H9 (cell line): ENCODE data around the gene GTF3C1. TPM values are rescaled to one million over a fixed set of nuclear protein-coding genes. Genes with fewer than 3 reads are reported as not detected.

Experiments used
- DNase-seq: peaks from one replicate; pipeline ENCODE4 v3.0.0-alpha.2; 2017
- H2AFZ ChIP-seq: one replicate; pipeline ENCODE4 v1.6.1; 2013; ENCODE audit warnings: mild to moderate bottlenecking, low read length, control low read depth, moderate library complexity
- H2AK5ac ChIP-seq: 2 replicates; pipeline ENCODE4 v1.6.1; 2013; ENCODE audit warnings: low read length, control low read depth, mixed read lengths; ENCODE audit not compliant: insufficient read length
- H2BK120ac ChIP-seq: one replicate; pipeline ENCODE4 v1.6.1; 2013; ENCODE audit warnings: low read depth, mild to moderate bottlenecking, low read length, control low read depth, inconsistent platforms; ENCODE audit not compliant: poor library complexity, severe bottlenecking
- H2BK12ac ChIP-seq: 2 replicates; pipeline ENCODE4 v1.6.1; 2013; ENCODE audit warnings: low read length, control low read depth, mixed read lengths, low read depth; ENCODE audit not compliant: insufficient read length
- H2BK15ac ChIP-seq: 2 replicates; pipeline ENCODE4 v1.6.1; 2013; ENCODE audit warnings: low read depth, low read length, control low read depth
- H2BK20ac ChIP-seq: one replicate; pipeline ENCODE4 v1.6.1; 2013; ENCODE audit warnings: low read depth, mild to moderate bottlenecking, low read length, control low read depth, inconsistent platforms; ENCODE audit not compliant: poor library complexity, severe bottlenecking
- H2BK5ac ChIP-seq: 2 replicates; pipeline ENCODE4 v1.6.1; 2013; ENCODE audit warnings: low read length, control low read depth, mixed read lengths; ENCODE audit not compliant: insufficient read length
- H3K14ac ChIP-seq: 2 replicates; pipeline ENCODE4 v1.6.1; 2013; ENCODE audit warnings: low read length, control low read depth; ENCODE audit not compliant: insufficient read depth
- H3K18ac ChIP-seq: 2 replicates; pipeline ENCODE4 v1.6.1; 2013; ENCODE audit warnings: low read depth, mild to moderate bottlenecking, mixed read lengths, low read length, control low read depth; ENCODE audit not compliant: insufficient read length
- H3K23ac ChIP-seq: 2 replicates; pipeline ENCODE4 v1.6.1; 2013; ENCODE audit warnings: low read length, control low read depth, mixed read lengths, low read depth; ENCODE audit not compliant: insufficient read length
- H3K23me2 ChIP-seq: 2 replicates; pipeline ENCODE4 v1.6.1; 2013; ENCODE audit warnings: low read depth, mild to moderate bottlenecking, mixed read lengths, low read length, control low read depth; ENCODE audit not compliant: insufficient read length, poor library complexity, severe bottlenecking
- H3K27ac ChIP-seq: 2 replicates; pipeline ENCODE4 v1.5.1; 2013; ENCODE audit warnings: low read length, control low read depth, mixed read lengths, low read depth; ENCODE audit not compliant: insufficient read length
- H3K27me3 ChIP-seq: 2 replicates; pipeline ENCODE4 v1.6.1; 2013; ENCODE audit warnings: low read length, control low read depth, inconsistent platforms; ENCODE audit not compliant: insufficient read depth
- H3K4ac ChIP-seq: 2 replicates; pipeline ENCODE4 v1.6.1; 2013; ENCODE audit warnings: low read depth, mild to moderate bottlenecking, control low read depth, inconsistent platforms, low read length, moderate library complexity
- H3K4me1 ChIP-seq: 2 replicates; pipeline ENCODE4 v1.6.1; 2013; ENCODE audit warnings: low read length, control low read depth, inconsistent platforms; ENCODE audit not compliant: insufficient read depth
- H3K4me2 ChIP-seq: 2 replicates; pipeline ENCODE4 v1.6.1; 2013; ENCODE audit warnings: low read length, control low read depth, mixed read lengths; ENCODE audit not compliant: insufficient read length, insufficient read depth
- H3K56ac ChIP-seq: 2 replicates; pipeline ENCODE4 v1.6.1; 2013; ENCODE audit warnings: low read depth, mild to moderate bottlenecking, mixed read lengths, low read length, control low read depth; ENCODE audit not compliant: insufficient read length
- H3K79me1 ChIP-seq: 2 replicates; pipeline ENCODE4 v1.6.1; 2013; ENCODE audit warnings: low read depth, mild to moderate bottlenecking, moderate library complexity, low read length, control low read depth, inconsistent platforms; ENCODE audit not compliant: insufficient read depth, poor library complexity, severe bottlenecking
- H3K79me2 ChIP-seq: 2 replicates; pipeline ENCODE4 v1.6.1; 2013; ENCODE audit warnings: low read length, control low read depth, inconsistent platforms; ENCODE audit not compliant: insufficient read depth
- H3K9ac ChIP-seq: 2 replicates; pipeline ENCODE4 v1.6.1; 2013; ENCODE audit warnings: low read length, control low read depth, mixed read lengths; ENCODE audit not compliant: insufficient read length; ENCODE audit errors: extremely low read depth
- H3K9me3 ChIP-seq: one replicate; pipeline ENCODE4 v1.6.1; 2013; ENCODE audit warnings: low read depth, low read length, inconsistent platforms; ENCODE audit not compliant: control insufficient read depth
- H3T11ph ChIP-seq: one replicate; pipeline ENCODE4 v1.6.1; 2013; ENCODE audit warnings: mild to moderate bottlenecking, low read length, control low read depth, inconsistent platforms
- H4K20me1 ChIP-seq: one replicate; pipeline ENCODE4 v1.6.1; 2013; ENCODE audit not compliant: control insufficient read depth, insufficient read length, insufficient read depth
- H4K5ac ChIP-seq: 2 replicates; pipeline ENCODE4 v1.6.1; 2013; ENCODE audit warnings: low read depth, mild to moderate bottlenecking, mixed read lengths, low read length, control low read depth; ENCODE audit not compliant: insufficient read length
- H4K8ac ChIP-seq: replicated peaks from 2 replicates; pipeline ENCODE4 v1.6.1; 2013; ENCODE audit warnings: low read length, control low read depth, mixed read lengths, low read depth; ENCODE audit not compliant: insufficient read length
- H4K91ac ChIP-seq: 2 replicates; pipeline ENCODE4 v1.6.1; 2013; ENCODE audit warnings: low read depth, mild to moderate bottlenecking, moderate library complexity, mixed read lengths, low read length, control low read depth; ENCODE audit not compliant: insufficient read length
- H3K27ac Mint-ChIP-seq, 3 experiments: 2 replicates in 2 of 3; 3 replicates in 1 of 3; pipeline ENCODE4 v1.8.0; 2020 to 2021; ENCODE audit warnings: mixed read lengths in 3 of 3, mild to moderate bottlenecking in 1 of 3, moderate library complexity in 1 of 3
- H3K27me3 Mint-ChIP-seq: 2 replicates; pipeline ENCODE4 v1.8.0; 2021; ENCODE audit warnings: low read depth, mild to moderate bottlenecking, moderate library complexity, mixed read lengths
- H3K36me3 Mint-ChIP-seq, 3 experiments: 2 replicates in 2 of 3; 3 replicates in 1 of 3; pipeline ENCODE4 v1.8.0; 2020 to 2021; ENCODE audit warnings: low read depth in 3 of 3, mixed read lengths in 3 of 3; ENCODE audit not compliant: insufficient read depth in 1 of 3
- H3K4me1 Mint-ChIP-seq, 2 experiments: 2 replicates each; pipeline ENCODE4 v1.8.0; 2020; ENCODE audit warnings: mixed read lengths in 2 of 2
- H3K4me3 Mint-ChIP-seq, 2 experiments: 2 replicates in 1 of 2; 3 replicates in 1 of 2; pipeline ENCODE4 v1.8.0; 2020 to 2021; ENCODE audit warnings: mild to moderate bottlenecking in 2 of 2, mixed read lengths in 2 of 2, moderate library complexity in 1 of 2
- H3K9me3 Mint-ChIP-seq, 2 experiments: 2 replicates in 1 of 2; 3 replicates in 1 of 2; pipeline ENCODE4 v1.8.0; 2020; ENCODE audit warnings: mild to moderate bottlenecking in 2 of 2, mixed read lengths in 2 of 2, moderate library complexity in 1 of 2
- WGBS: extraction: QIAGEN DNeasy Blood & Tissue Kit; methylation state at CpG from one replicate; pipeline ENCODE4 v1.1.7; 2013; ENCODE audit warnings: missing lambda C conversion rate, low lambda C conversion rate, mixed read lengths; ENCODE audit not compliant: insufficient read length; ENCODE audit errors: extremely low coverage; 5-methylcytosine and 5-hydroxymethylcytosine counted together
- total RNA-seq: library from RNA; stranded (reverse); gene quantifications from 2 replicates; pipeline ENCODE4 v1.2.1, GENCODE V29; 2021
- TF ChIP-seq, protein P1 (sequence below): fragments of 200-600 bp; sonication (generic); conservative IDR thresholded peaks from 3 replicates; pipeline ENCODE4 v1.8.0; 2021; ENCODE audit warnings: antibody characterized with exemption, mild to moderate bottlenecking

Gene GTF3C1
- total RNA-seq, 1 experiment from 2014 or later, result 113 TPM

- no peak overlapping the region for H4K8ac ChIP-seq
- no peak overlapping the region for H3K23ac ChIP-seq
- H4K20me1 ChIP-seq, result no peaks in the 10 kb centered on the region
- H3K9ac ChIP-seq, result no peak overlapping the region
- no peaks in the 10 kb centered on the region for H3K4me1 ChIP-seq
- H4K5ac ChIP-seq, result no peak overlapping the region
- 0 out of 7 replicates have a peak overlapping the region, but pooled peaks of 1 of the 3 experiments have one; percentile 21 for H3K27ac Mint-ChIP-seq
- no peak overlapping the region for H2BK12ac ChIP-seq
- no peak overlapping the region for H3K27ac ChIP-seq
- peaks cover 3 to 10% of the 10 kb centered on the region in 2 experiments; a peak in 2 of 4 replicates for H3K4me1 Mint-ChIP-seq
- H2AK5ac ChIP-seq, result no peak overlapping the region
- peaks cover 5% of the 10 kb centered on the region; the same call in 1 of the 2 replicates for H3K79me2 ChIP-seq
- no CpG with 5 or more reads among the region's 3 CpGs for WGBS
- no peak overlapping the region for H3K4ac ChIP-seq
- DNase-seq, result no peak
- H3K23me2 ChIP-seq, result no peaks in the 10 kb centered on the region
- no peak overlapping the region for H2BK5ac ChIP-seq
- no peaks in the 10 kb centered on the region for H3K27me3 ChIP-seq
- no peak overlapping the region for H2BK15ac ChIP-seq
- no peak overlapping the region for H3T11ph ChIP-seq
- H2AFZ ChIP-seq, result no peak overlapping the region
- H4K91ac ChIP-seq, result no peak overlapping the region
- no peaks in the 10 kb centered on the region for H3K27me3 Mint-ChIP-seq
- H3K9me3 Mint-ChIP-seq, result no peaks in the 10 kb centered on the region
- peaks cover 53 to 76% (median 72%) of the 10 kb centered on the region in 3 experiments for H3K36me3 Mint-ChIP-seq
- no peak overlapping the region for H3K14ac ChIP-seq
- H3K4me3 Mint-ChIP-seq, result no peak overlapping the region
- H3K18ac ChIP-seq, result no peak overlapping the region
- TF ChIP-seq, protein P1, sequence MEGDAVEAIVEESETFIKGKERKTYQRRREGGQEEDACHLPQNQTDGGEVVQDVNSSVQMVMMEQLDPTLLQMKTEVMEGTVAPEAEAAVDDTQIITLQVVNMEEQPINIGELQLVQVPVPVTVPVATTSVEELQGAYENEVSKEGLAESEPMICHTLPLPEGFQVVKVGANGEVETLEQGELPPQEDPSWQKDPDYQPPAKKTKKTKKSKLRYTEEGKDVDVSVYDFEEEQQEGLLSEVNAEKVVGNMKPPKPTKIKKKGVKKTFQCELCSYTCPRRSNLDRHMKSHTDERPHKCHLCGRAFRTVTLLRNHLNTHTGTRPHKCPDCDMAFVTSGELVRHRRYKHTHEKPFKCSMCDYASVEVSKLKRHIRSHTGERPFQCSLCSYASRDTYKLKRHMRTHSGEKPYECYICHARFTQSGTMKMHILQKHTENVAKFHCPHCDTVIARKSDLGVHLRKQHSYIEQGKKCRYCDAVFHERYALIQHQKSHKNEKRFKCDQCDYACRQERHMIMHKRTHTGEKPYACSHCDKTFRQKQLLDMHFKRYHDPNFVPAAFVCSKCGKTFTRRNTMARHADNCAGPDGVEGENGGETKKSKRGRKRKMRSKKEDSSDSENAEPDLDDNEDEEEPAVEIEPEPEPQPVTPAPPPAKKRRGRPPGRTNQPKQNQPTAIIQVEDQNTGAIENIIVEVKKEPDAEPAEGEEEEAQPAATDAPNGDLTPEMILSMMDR, result no peak
- peaks cover 4% of the 10 kb centered on the region for H3K79me1 ChIP-seq
- no peak overlapping the region for H3K4me2 ChIP-seq
- H3K9me3 ChIP-seq, result no peaks in the 10 kb centered on the region
- H2BK20ac ChIP-seq, result no peak overlapping the region
- no peak overlapping the region for H2BK120ac ChIP-seq
- no peak overlapping the region for H3K56ac ChIP-seq
Observed at GRCh38 chr16:27543801-27544200, 5.9 kb downstream of the GTF3C1 start.
